ENCODE results near the gene TMX4. TPM values are rescaled to one million over a fixed set of nuclear protein-coding genes. Genes with fewer than 3 reads are reported as not detected.

The TMX4 gene
- total and polyA plus RNA-seq, 2 of the 4 experiments (the other 2 are of a cell fraction) = 5.4 to 13.6 TPM

DNA sequence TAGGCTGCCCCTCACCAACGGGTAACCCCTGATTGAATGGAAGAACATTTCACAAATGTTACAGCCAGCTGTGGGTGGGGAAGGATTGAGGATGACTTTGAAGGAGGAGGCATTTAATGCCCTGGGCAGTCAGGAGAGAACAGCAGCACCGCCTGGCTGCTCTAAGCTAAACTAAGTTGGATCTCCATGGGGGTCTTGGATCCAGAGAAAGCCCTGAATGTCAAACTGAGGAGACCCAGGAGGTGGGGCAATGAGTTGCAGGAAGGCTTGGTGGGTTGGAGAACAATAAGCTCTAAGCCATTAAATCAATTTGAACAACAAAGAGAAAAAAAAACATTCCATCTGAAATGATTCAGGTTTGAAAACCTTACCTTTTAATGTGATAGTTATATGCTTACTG, 35.4 kb downstream of the TMX4 start:
- Histone ChIP-seq H3K9me1 (ENCODE audit: insufficient read depth, low read length) (peaks cover 3% of the 10 kb centered on the region; the same call in 1 of the 2 replicates), H3K4ac (ENCODE audit: low read depth, low read length) (no peak overlapping the region), H2BK20ac (ENCODE audit: low read depth, low read length) (no peak overlapping the region), H2AFZ (replicated peaks; ENCODE audit: low read length, poor library complexity) (no peak overlapping the region), H4K5ac (ENCODE audit: low read depth, low read length) (no peak overlapping the region), H3K23ac (ENCODE audit: low read depth, low read length) (no peak overlapping the region), H2BK5ac (ENCODE audit: low read depth, low read length, poor library complexity, severe bottlenecking) (no peak overlapping the region), H4K91ac (ENCODE audit: insufficient read depth, low read depth, low read length) (no peak overlapping the region), H3K4me3 (ENCODE audit: insufficient read depth, low read depth, low read length) (no peak overlapping the region), H3K27me3 (ENCODE audit: control insufficient read depth, insufficient read depth, low read length) (no peaks in the 10 kb centered on the region), H3K14ac (replicated peaks; ENCODE audit: low read depth, low read length) (no peak overlapping the region), H4K8ac (ENCODE audit: low read depth in 2 of 2, low read length in 2 of 2) (no peak overlapping the region), H3K9me3 (ENCODE audit: control insufficient read depth, insufficient read depth, low read length) (no peaks in the 10 kb centered on the region), H3K18ac (ENCODE audit: low read depth, low read length) (no peak overlapping the region), H3K4me1 (ENCODE audit: control insufficient read depth, insufficient read depth, low read length) (peaks cover 3% of the 10 kb centered on the region; the same call in 1 of the 2 replicates), H3K36me3 (ENCODE audit: control insufficient read depth, insufficient read depth, low read length) (peaks cover 5% of the 10 kb centered on the region; the same call in 1 of the 2 replicates), H3K9ac (ENCODE audit: low read depth, low read length) (no peak overlapping the region), H2AK9ac (replicated peaks; ENCODE audit: low read depth, low read length, poor library complexity) (no peak overlapping the region), H3K56ac (ENCODE audit: extremely low read depth, insufficient read depth, low read length) (no peak overlapping the region), H2BK15ac (ENCODE audit: low read depth, low read length) (no peak overlapping the region), H4K20me1 (ENCODE audit: insufficient read depth, low read length) (no peaks in the 10 kb centered on the region), H3K4me2 (ENCODE audit: low read depth, low read length) (no peak overlapping the region), H2BK120ac (ENCODE audit: low read depth, low read length) (no peak overlapping the region), H3K79me1 (ENCODE audit: low read depth in 1 of 2, low read length in 2 of 2) (no peaks in the 10 kb centered on the region), H3K27ac (ENCODE audit: insufficient read depth, low read length) (no peak overlapping the region), H2AK5ac (ENCODE audit: low read depth, low read length) (no peak overlapping the region)
- in situ Hi-C loops (cut with MboI; ENCODE audit: low sequenced_read_pairs) = no loop called here
- ChIA-PET CTCF (no interaction called here), POLR2A (ENCODE audit: unreplicated experiment) (no interaction called here)
- intact Hi-C loops (cut with micrococcal nuclease) = no loop called here
- dilution Hi-C loops (cut with HindIII; ENCODE audit: low sequenced_read_pairs, unreplicated experiment) = no loop called here
- TF ChIP-seq, protein P1, sequence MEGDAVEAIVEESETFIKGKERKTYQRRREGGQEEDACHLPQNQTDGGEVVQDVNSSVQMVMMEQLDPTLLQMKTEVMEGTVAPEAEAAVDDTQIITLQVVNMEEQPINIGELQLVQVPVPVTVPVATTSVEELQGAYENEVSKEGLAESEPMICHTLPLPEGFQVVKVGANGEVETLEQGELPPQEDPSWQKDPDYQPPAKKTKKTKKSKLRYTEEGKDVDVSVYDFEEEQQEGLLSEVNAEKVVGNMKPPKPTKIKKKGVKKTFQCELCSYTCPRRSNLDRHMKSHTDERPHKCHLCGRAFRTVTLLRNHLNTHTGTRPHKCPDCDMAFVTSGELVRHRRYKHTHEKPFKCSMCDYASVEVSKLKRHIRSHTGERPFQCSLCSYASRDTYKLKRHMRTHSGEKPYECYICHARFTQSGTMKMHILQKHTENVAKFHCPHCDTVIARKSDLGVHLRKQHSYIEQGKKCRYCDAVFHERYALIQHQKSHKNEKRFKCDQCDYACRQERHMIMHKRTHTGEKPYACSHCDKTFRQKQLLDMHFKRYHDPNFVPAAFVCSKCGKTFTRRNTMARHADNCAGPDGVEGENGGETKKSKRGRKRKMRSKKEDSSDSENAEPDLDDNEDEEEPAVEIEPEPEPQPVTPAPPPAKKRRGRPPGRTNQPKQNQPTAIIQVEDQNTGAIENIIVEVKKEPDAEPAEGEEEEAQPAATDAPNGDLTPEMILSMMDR (conservative IDR thresholded peaks at IDR 0.05; ENCODE audit: low read depth, low read length) = no peak
- TF ChIP-seq CEBPB (IDR thresholded peaks at IDR 0.05; ENCODE audit: low read depth, low read length) (no peak), NFE2L2 (IDR thresholded peaks at IDR 0.05; ENCODE audit: low read depth, low read length) (no peak), MXI1 (IDR thresholded peaks at IDR 0.05; ENCODE audit: borderline replicate concordance, low read depth, low read length) (no peak), RFX5 (IDR thresholded peaks at IDR 0.05; ENCODE audit: low read depth, low read length) (no peak)
- TF ChIP-seq, protein P2, sequence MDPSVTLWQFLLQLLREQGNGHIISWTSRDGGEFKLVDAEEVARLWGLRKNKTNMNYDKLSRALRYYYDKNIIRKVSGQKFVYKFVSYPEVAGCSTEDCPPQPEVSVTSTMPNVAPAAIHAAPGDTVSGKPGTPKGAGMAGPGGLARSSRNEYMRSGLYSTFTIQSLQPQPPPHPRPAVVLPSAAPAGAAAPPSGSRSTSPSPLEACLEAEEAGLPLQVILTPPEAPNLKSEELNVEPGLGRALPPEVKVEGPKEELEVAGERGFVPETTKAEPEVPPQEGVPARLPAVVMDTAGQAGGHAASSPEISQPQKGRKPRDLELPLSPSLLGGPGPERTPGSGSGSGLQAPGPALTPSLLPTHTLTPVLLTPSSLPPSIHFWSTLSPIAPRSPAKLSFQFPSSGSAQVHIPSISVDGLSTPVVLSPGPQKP (IDR thresholded peaks at IDR 0.05; ENCODE audit: borderline replicate concordance, low read depth, low read length) = no peak
- DNase-seq (no peak), ATAC-seq (ENCODE audit: low read depth) (no peak)
- WGBS, 2 experiments (ENCODE audit: extremely low coverage in 2 of 2, insufficient read length in 1 of 2) = no CpG with 5 or more reads among the region's 2 CpGs
- no TSS peak for BruUV-seq (replicated peaks)

All from IMR-90 (cell line).